ENCODE data around the gene SEMA3D. TPM values are rescaled to one million over a fixed set of nuclear protein-coding genes. Genes with fewer than 3 reads are reported as not detected.

SEMA3D gene
- total RNA-seq, 1 experiment from 2014 or later: 4.8 TPM

- Histone ChIP-seq H3K4me2 (no peak overlapping the region), H3K4me3 (no peak overlapping the region), H3K36me3 (ENCODE audit: low read depth) (no peaks in the 10 kb centered on the region), H3K27ac (no peak overlapping the region), H4K20me1 (ENCODE audit: insufficient read depth) (no peaks in the 10 kb centered on the region), H3K9me2 (ENCODE audit: insufficient read depth) (no peaks in the 10 kb centered on the region), H3K79me2 (ENCODE audit: low read depth) (no peaks in the 10 kb centered on the region), H2AFZ (no peak overlapping the region), H3F3A (ENCODE audit: insufficient read depth, low read depth) (no peaks in the 10 kb centered on the region), H3K4me1 (replicated peaks; ENCODE audit: insufficient read depth) (no peaks in the 10 kb centered on the region), H3K27me3 (ENCODE audit: insufficient read depth, low read depth) (no peaks in the 10 kb centered on the region), H3K9me3 (ENCODE audit: insufficient read depth, low read depth) (0 out of 2 replicates have a peak, but pooled peaks cover 3% of the 10 kb centered on the region)
- intact Hi-C loops (cut with micrococcal nuclease; ENCODE audit: unreplicated experiment): no loop called here
- TF ChIP-seq EZH2 (IDR thresholded peaks at IDR 0.05; ENCODE audit: low read depth) (no peak), CTCF (conservative IDR thresholded peaks at IDR 0.05) (no peak)
- DNase-seq: no peak
- ChIA-PET CTCF (no interaction called here), POLR2A (ENCODE audit: unreplicated experiment) (no interaction called here)
- no TSS peak for BruUV-seq (replicated peaks)
These were observed 11.6 kb downstream of the SEMA3D start for GRCh38 chr7:85175217-85175616.

GRCh38 chr7:85172530-85172941 lies 14.3 kb downstream of the SEMA3D start:
- H3K36me3 ChIP-seq (ENCODE audit: low read depth): no peaks in the 10 kb centered on the region
- BruUV-seq (replicated peaks): no TSS peak
- no peaks in the 10 kb centered on the region for H3F3A ChIP-seq (ENCODE audit: insufficient read depth, low read depth)
- TF ChIP-seq EZH2 (IDR thresholded peaks at IDR 0.05; ENCODE audit: low read depth) (no peak), CTCF (conservative IDR thresholded peaks at IDR 0.05) (no peak)
- no peaks in the 10 kb centered on the region for H3K4me1 ChIP-seq (replicated peaks; ENCODE audit: insufficient read depth)
- no peaks in the 10 kb centered on the region for H3K79me2 ChIP-seq (ENCODE audit: low read depth)
- H2AFZ ChIP-seq: no peak overlapping the region
- DNase-seq: no peak
- no peak overlapping the region for H3K27ac ChIP-seq
- POLR2A ChIA-PET (ENCODE audit: unreplicated experiment): no interaction called here
- intact Hi-C loops (cut with micrococcal nuclease; ENCODE audit: unreplicated experiment): no loop called here
- H3K9me2 ChIP-seq (ENCODE audit: insufficient read depth): no peaks in the 10 kb centered on the region
- CTCF ChIA-PET: no interaction called here
- 0 out of 2 replicates have a peak, but pooled peaks cover 3% of the 10 kb centered on the region for H3K9me3 ChIP-seq (ENCODE audit: insufficient read depth, low read depth)
- H3K4me3 ChIP-seq: no peak overlapping the region
- H3K4me2 ChIP-seq: no peak overlapping the region
- no peaks in the 10 kb centered on the region for H3K27me3 ChIP-seq (ENCODE audit: insufficient read depth, low read depth)
- no peaks in the 10 kb centered on the region for H4K20me1 ChIP-seq (ENCODE audit: insufficient read depth)

GRCh38 chr7:85167636-85168035 lies 19.2 kb downstream of the SEMA3D start:
- no TSS peak for BruUV-seq (replicated peaks)

More at GRCh38 chr7:85167636-85168035, 19.2 kb downstream of the SEMA3D start:
- DNase-seq: no peak
- POLR2A ChIA-PET (ENCODE audit: unreplicated experiment): no interaction called here
- Histone ChIP-seq H4K20me1 (ENCODE audit: insufficient read depth) (no peaks in the 10 kb centered on the region), H3K4me3 (no peak overlapping the region), H3K9me2 (ENCODE audit: insufficient read depth) (no peaks in the 10 kb centered on the region), H3K9me3 (ENCODE audit: insufficient read depth, low read depth) (no peaks in the 10 kb centered on the region), H3F3A (ENCODE audit: insufficient read depth, low read depth) (no peaks in the 10 kb centered on the region), H3K79me2 (ENCODE audit: low read depth) (no peaks in the 10 kb centered on the region), H3K4me2 (no peak overlapping the region), H2AFZ (no peak overlapping the region), H3K4me1 (replicated peaks; ENCODE audit: insufficient read depth) (no peaks in the 10 kb centered on the region), H3K36me3 (ENCODE audit: low read depth) (no peaks in the 10 kb centered on the region), H3K27ac (no peak overlapping the region), H3K27me3 (ENCODE audit: insufficient read depth, low read depth) (no peaks in the 10 kb centered on the region)
- intact Hi-C loops (cut with micrococcal nuclease; ENCODE audit: unreplicated experiment): no loop called here
- no peak for TF ChIP-seq EZH2 (IDR thresholded peaks at IDR 0.05; ENCODE audit: low read depth)
- TF ChIP-seq CTCF (conservative IDR thresholded peaks at IDR 0.05): no peak
- CTCF ChIA-PET: no interaction called here
